Medulla oblongata (tissue), 1 donor: Measurements from ENCODE around the gene FOXK1.

ENCODE experiments used
- DNase-seq: peaks from one replicate; pipeline ENCODE4 v3.0.0-alpha.2; 2015; ENCODE audit errors: extremely low spot score

FOXK1 gene

DNA sequence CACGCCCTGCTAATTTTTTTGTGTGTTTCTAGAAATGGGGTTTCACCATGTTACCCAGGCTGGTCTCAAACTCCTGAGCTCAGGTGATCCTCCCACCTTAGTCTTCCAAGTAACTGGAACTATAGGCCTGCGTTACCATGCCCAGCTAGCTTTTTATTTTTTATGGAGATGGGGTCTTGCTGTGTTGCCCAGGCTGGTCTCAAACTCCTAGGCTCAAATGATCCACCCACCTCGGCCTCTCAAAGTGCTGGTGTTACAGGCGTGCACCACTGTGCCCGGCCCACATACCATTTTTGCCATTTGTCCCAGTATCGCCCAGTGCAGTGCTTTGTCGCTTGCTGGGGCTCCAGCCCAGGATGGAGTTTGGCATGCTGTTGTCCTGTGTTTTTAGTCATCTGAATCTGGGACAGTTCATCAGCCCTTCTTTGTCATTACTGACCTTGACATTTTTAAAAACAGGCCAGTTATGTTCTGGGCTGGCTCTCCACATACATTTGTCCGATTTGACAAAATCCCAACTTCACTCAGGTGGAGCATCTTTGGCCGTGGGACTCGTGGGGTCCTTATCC, 16.7 kb downstream of the FOXK1 start:
- no peak for DNase-seq

DNA sequence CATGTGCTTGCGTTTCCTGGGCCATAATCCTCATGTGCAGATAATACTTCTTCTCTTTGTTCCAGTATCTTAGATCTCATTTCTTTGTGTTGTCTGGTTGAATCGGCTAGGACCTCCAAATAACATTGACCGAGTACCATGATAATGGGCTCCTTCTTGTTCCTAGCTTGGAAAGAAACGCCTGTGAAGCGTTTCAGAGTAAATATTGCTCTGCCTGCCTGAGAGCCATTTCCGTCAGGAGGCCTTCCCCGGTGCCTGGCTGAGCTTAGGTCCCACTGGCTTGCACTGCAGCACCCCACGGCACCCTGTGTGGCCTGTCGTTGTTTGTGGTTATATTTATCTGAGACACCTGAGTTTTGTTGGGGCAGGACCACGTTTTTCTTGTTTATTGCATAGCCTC, 17.7 kb downstream of the FOXK1 start:
- DNase-seq: no peak

DNA sequence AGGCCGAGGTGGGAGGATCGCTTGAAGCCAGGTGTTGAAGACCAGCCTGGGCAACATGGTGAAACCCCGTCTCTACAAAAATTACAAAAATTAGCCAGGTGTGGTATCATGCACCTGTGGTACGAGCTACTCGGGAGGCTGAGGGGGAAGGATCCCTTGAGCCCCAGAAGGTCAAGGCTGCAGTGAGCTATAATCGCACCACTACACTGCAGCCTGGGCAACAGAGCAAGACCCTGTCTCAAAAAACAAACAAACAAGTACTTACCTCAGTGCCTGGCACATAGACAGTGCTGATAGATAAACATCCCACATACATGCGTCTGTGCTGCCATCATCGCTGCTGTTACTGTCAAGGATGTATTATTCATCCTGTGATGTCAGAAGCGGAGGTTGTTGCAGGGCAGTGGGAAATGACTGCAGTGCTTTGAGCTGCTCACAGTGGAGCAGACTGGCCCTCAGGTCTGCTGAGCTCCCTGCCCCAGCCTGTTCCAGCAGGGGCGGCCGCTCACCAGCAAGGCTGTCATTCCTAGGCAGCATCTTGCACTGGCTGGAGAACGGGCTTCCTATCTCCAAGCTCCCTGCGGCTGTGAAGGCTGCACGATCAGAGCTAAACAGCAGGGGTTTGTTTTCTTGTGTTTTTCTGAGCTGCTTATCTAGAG, 18.6 kb downstream of the FOXK1 start:
- DNase-seq: no peak

DNA sequence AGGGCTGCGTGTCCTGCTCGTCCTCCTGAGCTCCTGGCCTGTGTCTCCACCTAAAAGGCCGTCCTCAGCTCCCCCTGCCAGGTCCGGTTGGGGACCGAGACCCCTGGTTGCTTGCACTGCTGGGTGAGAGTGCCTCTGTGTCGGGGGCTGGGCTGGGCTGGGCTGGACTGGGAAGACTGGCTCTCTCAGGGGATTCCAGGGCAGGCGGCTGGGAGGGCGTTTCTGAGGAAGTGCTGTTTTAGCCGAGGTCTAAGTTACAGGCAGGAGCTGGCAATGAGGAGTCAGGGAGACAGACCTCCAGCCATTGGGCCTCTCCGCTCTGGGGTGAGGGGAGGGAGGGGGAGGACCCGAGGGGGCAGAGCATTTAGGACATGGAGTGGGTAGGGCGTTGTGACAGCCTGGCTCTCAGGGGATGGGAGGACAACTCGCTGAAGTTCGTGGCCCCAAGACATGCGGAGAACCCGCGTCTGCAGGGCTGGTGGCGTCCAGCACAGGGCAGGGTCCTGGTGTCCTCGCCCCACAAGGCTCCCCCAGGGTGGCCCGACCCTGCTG, 20.9 kb downstream of the FOXK1 start:
- DNase-seq: no peak

DNA sequence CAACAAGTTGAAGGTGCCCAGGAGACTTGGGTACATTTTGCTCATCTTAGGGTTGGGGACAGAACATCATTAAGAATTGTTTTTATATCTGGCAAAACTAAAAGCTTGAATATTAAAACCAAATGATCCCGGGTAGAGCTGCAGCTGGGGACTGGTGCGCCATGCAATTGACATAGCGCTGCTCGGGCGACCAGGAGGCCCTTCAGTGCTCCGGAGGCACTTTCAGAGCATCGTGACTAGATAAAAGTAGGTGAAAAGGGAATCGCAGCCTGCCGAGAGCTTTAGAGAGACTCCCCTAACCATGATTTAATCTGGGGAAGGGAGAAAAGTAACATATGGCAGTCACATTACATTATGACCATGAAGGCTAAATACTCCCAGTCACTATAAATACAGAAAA, 21.4 kb downstream of the FOXK1 start:
- no peak for DNase-seq

DNA sequence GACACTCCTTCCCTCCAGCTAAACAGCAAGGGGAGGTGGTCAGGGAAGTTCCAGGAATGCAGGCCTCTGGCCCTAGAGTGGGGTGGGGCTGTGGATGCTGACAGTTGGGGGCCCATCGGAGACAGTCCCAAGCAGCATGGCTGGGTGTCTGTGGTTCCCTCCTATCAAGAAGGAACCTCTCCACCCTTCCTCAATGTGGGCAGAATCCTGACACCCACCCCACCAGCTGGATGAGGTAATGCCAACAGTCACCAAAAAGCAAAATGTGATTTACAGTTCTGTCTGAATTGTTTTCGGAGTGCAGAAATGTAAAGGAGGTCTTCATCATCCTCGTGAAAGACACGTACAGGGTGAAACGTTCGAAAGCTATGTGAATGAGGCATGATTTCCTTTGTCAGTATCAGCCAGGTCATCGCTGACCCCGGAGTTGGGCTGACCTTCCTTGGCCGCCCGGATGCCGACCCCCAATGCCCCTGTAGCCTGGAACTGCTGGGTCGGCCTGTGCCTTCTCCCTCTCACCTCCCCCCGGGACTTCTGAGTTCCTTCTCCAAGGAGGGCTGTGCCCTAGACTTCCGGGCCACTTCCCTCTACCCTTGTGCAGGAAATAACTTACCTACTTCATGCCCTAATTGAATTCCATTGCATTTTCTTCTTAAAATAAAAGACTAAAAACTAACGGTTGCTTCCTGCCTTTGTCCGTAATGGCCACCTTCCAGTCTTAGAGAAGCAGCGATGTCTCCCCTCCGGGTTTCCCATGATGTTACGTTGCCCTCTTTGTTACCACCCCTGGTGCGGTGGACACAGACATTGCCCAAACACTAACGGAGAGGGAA, 24.5 kb downstream of the FOXK1 start:
- DNase-seq: no peak

DNA sequence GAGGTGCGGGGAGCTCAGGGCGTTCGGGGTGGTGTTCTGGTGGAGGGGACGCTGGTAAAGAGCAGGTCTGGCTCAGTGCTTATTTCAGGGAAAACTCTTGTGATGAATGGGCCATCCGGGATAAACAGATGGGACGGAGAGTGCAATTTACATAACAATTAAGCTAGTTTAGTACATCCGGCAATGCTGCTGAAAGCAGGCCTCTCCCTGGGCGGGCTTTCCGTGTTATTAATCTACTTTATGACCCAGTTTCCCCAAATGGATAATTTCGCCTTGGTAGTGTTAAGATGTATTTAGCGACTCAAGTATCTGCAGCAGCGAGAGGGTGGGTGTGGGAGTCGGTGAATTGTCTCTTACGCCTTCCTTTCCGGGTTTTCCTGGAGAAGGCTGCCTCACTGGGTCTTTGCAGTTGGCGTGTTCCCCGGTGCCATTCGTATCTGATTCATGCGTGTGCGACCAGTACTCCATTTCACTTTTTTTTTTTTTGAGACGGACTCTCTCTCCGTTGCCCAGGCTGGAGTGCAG, 25.2 kb downstream of the FOXK1 start:
- DNase-seq: no peak

DNA sequence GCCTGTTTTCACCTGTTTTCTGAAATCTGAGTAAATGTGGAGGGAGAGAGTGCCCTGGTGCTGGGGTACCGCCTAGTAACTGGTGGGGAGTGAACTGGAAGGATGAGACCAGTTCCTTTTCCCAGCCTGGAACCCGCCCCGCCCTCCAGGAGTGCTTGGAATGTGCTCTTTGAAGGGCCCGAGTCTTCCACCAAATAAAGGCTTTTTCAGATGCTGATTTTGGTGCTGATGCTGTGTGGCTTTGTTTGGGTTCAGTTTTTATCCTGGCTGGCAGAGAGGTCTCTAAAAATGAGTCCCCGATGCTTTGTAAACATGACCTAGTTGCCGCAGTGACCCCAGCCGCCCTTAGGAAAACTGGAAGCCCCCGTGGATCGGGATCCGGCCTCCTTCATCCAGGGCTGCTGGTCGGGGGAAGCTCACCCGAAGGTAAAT, 25.9 kb downstream of the FOXK1 start:
- DNase-seq: no peak

DNA sequence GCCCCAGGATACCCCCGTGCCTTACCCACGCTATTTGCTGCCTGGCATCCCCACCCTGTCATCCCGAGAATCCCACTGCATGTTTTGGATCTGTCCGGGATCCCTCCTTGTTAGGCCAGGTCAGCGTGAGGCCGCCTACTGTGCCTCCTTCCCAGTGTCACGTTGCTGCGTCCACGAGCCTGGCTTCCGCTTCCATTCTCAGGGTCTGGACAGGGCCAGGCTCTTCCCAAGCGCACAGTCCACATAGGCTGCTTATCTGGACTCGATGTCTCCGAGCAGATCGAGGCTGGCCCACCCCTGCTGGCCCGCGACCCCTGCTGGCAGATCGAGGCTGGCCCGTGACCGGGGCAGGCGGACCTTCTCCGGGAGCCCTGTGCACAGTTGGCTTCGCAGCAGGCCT, 27.1 kb downstream of the FOXK1 start:
- no peak for DNase-seq

DNA sequence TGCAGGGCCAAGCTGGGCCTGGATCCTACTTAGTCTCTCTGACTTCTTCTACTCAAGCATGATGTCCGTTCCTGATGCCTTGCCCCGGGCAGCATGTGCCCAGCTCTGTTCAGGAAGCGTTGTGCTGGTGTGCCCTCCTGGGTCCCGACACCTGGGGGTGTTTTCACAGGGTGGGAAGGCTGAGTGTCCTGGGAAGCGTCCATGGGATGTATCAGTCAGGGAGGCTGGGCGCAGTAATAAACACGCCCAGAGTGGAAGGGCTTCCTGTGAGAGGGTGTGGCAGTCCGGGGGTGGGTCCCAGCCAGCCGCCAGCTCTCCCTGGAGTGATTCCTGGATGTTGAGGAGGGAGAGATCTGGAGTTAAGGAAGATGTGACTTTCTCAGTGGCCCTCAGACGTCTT, 29.0 kb downstream of the FOXK1 start:
- no peak for DNase-seq

DNA sequence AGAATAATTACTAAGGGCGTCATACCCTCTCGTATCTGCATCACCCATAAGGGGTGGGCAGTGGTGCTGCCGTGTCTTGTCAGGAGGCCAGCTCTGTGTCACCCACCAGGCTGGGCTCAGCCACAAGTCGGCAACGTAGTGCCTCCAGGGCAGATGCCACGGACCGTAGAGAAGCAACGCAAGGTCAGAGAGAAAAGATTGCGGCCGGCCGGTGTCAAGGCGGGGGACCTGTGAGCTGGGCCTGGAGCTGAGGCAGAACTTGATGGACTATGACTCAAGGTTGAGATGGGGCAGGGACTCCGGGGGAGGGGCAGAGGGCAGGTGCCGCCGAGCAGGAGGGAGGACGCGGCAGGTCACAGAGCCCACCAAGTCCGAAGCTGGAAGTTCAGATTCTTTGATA, 29.5 kb downstream of the FOXK1 start:
- no peak for DNase-seq

DNA sequence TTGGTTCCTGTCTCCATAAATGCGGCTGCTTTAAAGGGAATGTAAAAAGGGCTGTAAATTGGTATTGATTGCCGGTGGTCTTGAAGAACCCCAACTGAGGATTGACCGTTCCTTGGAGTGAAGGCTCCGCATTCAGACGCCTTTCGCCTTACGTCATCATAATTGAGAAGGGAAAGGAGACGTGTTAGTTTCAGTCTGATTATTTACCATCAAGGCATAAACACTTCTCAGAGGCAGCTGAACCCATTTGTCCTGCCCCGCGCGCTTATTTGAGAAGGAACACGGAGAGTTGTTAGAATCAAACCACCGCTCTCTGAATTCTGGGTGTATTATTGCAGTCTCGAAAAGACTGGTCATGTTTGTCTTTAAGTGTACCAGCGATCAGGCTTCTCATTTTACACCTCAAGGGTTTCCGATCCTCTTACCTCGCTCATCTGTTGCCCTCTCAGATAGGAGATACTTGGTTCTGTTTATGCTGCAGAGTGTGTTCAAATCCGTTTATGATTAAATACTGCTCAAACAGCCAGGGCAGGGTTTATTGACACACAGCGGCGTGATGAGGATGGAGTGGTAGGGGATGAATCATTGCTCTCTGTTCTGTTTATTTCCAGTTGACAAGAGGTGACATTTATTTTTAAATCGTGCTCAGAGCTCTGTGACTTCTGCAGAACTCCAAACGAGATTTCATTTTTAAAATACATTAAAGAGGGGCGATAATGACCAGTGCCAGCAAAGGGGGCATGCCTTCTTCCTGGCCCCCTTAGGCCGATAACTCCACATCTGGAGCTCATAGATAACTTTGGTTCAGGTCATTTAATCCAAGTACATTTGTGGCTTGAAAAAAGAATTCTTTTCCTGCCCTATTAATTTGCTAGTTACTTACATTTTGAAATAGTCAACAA, 30.4 kb downstream of the FOXK1 start:
- no peak for DNase-seq

DNA sequence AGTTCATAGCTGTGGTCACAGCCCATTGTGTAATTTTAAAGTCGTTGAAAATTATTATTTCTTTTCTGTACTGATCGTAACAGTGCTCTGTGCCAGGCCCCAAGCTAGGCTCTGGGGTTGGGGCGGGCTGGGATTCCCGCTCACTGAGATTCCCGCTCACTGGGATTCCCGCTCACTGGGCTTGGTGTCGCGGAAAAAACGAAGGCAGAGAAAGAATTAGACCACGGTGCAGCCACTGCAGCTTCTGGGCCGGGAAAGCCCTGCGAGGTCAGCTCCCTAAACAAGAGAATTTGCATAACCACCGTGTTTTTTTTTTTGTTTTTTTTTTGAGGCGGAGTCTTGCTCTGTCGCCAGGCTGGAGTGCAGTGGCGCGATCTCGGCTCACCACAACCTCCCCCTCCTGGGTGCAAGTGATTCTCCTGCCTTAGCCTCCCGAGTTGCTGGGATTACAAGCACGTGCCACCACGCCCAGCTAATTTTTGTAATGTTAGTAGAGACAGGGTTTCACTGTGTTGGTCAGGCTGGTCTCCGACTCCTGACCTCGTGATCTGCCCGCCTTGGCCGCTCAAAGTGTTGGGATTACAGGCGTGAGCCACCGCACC, 31.2 kb downstream of the FOXK1 start:
- no peak for DNase-seq

DNA sequence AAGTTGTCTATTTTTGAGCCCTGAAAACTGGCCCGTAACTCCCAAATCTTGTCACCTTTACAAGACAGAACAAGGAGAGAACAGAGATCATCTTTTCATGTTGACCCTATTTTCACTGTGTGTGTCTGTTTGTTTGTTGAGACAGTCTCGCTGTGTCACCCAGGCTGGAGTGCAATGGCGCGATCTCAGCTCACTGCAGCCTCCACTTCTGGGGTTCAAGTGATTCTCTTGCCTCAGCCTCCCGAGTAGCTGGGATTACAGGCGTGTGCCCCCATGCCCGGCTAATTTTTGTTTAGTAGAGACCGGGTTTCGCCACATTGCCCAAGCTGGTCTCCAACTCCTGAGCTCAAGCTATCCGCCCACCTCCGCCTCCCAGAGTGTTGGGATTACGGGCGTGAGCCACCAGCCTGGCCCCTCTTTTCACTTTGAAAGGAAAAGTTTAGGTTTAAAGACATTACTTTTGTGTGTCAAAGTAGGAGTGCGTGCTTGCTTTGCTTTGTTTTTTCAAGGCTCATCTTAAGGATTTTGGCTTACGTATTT, 32.1 kb downstream of the FOXK1 start:
- no peak for DNase-seq

DNA sequence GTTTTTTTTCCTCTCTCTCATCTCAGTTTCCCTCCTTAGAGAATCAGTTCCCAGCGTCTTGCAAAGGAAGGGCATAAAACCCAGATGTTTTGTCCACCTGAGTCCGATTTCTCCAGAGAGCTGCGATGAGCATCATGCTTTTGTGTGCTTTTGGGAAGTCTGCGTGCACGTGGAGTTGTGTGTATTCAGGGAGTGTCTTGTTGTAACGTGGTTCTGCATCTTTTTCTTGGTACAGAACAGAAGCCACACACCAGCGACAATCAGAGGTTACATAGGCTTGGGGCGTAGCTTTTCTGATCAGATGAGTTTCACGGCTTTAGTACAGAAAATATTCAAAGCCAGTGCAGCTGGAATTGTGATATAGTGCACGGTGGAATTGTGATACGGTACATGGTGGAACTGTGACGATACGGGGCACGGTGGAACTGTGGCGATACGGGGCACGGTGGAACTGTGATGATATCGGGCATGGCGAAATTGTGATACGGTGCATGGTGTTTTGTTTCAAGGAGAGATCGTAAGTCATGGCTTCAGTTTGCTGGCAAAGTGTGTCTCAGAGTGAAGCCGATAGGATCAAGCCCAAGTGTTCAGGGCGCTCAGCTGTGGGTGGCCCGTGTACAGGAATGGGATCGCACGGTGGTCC, 32.8 kb downstream of the FOXK1 start:
- DNase-seq: no peak

DNA sequence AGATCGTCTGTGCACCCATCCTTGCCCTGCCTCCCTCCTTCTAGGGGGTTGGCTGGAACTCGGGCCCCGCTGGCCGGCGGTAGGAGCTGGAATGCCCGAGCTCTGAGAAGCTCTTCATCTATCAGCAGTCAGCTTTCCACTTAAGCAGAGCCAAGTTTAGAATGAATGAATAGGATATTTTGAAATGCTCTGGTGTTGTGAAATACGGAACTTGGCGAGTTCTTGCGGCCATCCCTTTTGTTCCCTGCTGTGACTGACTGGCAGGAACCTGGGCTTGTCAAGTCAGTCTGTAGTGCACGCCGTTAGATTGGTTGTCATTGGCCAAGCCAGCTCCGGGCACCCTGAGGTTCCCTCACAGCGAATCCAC, 33.3 kb downstream of the FOXK1 start:
- DNase-seq: peak; percentile 87

DNA sequence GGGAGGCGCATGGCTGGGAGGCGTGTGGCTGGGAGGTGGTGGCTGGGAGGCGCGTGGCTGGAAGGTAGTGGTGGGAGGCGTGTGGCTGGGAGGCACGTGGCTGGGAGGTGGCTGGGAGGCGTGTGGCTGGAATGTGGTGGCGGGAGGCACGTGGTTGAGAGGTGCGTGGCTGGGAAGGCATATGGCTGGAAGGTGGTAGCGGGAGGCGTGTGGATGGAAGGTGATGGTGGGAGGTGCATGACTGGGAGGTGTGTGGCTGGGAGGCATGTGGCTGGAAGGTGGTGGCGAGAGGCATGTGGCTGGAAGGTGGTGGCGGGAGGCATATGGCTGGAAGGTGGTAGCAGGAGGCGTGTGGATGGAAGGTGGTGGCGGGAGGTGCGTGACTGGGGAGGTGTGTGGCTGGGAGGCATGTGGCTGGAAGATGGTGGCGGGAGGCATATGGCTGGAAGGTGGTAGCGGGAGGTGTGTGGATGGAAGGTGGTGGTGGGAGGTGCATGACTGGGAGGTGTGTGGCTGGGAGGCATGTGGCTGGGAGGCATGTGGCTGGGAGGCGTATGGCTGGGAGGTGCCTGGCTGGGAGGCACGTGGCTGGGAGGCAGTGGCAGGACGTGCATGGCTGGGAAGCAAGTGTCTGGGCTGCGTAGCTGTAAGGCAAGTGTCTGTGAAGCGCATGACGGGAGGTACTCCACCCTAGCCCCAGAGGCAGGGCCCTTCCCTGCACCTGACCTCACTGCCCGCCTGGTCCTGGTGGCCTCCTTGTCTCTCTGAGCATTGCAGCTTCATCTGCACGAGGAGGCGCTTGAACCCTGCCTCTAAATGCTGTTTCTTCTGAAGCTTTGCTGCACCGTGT, 35.1 kb downstream of the FOXK1 start:
- no peak for DNase-seq

DNA sequence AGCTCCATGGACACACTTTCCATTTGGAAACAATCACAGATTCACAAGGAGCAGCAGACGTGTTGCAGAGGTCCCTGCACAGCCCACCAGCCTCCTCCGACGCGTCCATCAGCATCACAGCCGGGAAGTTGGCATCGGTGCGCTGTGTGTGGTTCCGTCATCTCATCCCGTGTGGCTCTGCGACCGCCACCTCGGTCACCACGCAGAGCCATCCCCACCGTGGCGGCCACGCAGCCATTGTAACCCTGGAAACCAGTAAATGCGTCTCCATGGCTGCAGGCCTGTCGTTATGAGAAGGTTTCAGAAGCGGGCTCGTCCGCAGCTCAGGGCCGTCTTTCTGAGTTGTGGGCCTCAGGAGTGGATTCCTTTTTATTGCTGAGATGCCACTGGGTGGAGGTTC, 36.0 kb downstream of the FOXK1 start:
- DNase-seq: no peak

DNA sequence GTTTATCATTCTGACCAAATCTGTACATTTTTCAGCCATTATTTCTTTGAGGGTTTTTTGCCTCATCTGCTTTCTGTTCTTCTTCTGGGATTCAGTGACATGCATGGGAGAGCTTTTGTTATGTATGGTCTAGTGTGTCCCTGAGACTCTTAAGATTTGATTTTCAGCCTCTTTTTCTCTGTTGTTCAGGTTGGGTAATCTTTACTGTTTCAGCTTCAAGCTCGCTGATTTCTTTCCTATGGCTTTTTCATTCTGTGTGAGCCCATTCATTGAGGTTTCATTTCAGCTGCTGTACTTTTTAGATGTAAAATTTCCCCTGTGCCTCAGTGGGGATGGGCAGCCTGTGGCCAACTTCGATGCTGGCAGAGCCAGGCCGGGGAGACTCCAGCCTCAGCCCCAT, 38.1 kb downstream of the FOXK1 start:
- no peak for DNase-seq
